ENCODE results near the gene ZNF774.
"Not testable (repeated sequence)": the region's sequence is repeated elsewhere in the genome, so short reads cannot be mapped to it uniquely, and the experiment has no call there.

DNA sequence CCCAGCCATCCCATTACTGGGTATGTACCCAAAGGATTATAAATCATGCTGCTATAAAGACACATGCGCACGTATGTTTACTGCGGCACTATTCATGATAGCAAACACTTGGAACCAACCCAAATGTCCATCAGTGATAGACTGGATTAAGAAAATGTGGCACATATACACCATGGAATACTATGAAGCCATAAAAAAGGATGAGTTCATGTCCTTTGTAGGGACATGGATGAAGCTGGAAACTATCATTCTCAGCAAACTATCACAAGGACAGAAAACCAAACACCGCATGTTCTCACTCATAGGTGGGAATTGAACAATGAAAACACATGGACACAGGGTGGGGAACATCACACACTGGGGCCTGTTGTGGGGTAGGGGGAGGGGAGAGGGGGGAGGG, 58.2 kb downstream of the ZNF774 start:
- TF ChIP-seq, protein P1, sequence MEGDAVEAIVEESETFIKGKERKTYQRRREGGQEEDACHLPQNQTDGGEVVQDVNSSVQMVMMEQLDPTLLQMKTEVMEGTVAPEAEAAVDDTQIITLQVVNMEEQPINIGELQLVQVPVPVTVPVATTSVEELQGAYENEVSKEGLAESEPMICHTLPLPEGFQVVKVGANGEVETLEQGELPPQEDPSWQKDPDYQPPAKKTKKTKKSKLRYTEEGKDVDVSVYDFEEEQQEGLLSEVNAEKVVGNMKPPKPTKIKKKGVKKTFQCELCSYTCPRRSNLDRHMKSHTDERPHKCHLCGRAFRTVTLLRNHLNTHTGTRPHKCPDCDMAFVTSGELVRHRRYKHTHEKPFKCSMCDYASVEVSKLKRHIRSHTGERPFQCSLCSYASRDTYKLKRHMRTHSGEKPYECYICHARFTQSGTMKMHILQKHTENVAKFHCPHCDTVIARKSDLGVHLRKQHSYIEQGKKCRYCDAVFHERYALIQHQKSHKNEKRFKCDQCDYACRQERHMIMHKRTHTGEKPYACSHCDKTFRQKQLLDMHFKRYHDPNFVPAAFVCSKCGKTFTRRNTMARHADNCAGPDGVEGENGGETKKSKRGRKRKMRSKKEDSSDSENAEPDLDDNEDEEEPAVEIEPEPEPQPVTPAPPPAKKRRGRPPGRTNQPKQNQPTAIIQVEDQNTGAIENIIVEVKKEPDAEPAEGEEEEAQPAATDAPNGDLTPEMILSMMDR (IDR thresholded peaks at IDR 0.05), result not testable (repeated sequence)
- not testable (repeated sequence) for TF ChIP-seq EP300, POLR2A (IDR thresholded peaks at IDR 0.05)

All from ovary (tissue), 3 donors.